T-helper 1 cell treated with Interleukin-12 subunit alpha and Interleukin-12 subunit beta and Interleukin-4 antibody, amounts not matched to agents 30 ng/mL and 1 ng/mL, for 36 hours (primary cell): ENCODE measurements around the gene IL1RL2. TPM values are rescaled to one million over a fixed set of nuclear protein-coding genes. Genes with fewer than 3 reads are reported as not detected.

Experiments used
- intact Hi-C: fragments of 100-400 bp; cut with micrococcal nuclease; formaldehyde crosslinking; loops from one replicate; pipeline ENCODE4 v1.15.1; 2024
- total RNA-seq: library from RNA; stranded (reverse); gene quantifications from 2 replicates; pipeline ENCODE4 v1.2.3, GENCODE V29; 2022

Gene IL1RL2
- total RNA-seq, 1 donor from 2014 or later = not detected

DNA sequence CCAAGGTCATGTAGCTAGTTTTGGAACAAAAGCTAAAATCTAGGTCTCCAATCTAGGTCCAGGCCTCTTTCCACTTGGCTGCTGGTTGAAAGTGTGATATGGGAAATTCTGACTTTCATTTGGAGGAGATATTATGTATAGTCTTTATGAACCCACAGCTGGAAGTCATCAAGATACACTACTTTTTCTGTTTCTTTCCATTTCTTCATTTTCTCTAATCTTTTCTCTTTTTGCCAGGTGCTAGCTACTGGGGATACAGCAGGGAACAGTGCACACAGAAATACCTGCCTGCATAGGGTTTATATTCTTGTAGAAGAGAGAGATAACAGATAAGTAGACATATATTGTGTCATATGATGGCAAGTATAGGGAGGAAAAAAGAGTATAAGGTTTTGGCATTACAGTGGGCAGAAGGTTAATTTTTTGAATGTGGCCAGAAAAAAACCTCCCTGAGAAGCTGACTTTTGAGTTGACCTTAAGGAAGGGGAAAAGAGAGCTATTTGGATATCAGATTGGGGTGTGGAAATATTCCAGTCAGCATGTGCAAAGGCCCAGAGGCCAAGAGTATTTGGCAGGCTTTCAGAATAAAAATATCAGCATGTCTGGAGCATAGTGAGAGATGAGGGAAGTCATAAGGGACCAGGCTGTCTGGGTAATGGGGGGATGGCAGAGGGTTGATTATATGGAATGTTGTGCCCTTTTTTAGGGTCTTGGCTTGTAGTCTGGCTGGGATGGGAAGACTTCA, 28.6 kb upstream of the IL1RL2 start:
- intact Hi-C loops = no loop called here

- intact Hi-C loops = no loop called here
Observed at GRCh38 chr2:102159295-102159694, 27.5 kb upstream of the IL1RL2 start.

GRCh38 chr2:102166189-102166845, 20.5 kb upstream of the IL1RL2 start:
- intact Hi-C loops = no loop called here

- intact Hi-C loops = no loop called here
Observed at GRCh38 chr2:102168026-102168771, 18.6 kb upstream of the IL1RL2 start.

DNA sequence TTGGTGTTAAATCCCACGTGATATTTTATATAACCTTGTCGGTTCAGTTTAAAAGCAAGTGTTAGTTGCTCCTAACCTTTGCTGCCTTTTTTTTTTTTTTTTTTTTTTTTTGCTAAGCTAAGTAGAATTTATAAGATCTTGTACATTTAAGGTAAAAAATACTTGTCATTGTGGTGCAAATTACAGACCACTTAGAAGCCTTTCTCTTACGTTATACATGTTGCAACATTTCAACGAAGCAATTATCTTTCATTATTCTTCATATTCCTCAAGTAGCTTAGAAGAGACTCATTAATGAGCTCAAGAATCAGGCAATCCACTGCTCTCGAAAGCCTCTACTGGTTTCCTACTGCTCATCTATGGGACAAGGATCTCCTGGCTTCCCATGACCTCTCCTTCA, 14.9 kb upstream of the IL1RL2 start:
- intact Hi-C loops = no loop called here

- intact Hi-C loops = no loop called here
Observed at GRCh38 chr2:102172745-102173144, 14.1 kb upstream of the IL1RL2 start.

GRCh38 chr2:102176172-102176571, 10.7 kb upstream of the IL1RL2 start:
- intact Hi-C loops = no loop called here

- intact Hi-C loops = no loop called here
Observed at GRCh38 chr2:102177814-102178478, 8.9 kb upstream of the IL1RL2 start.

DNA sequence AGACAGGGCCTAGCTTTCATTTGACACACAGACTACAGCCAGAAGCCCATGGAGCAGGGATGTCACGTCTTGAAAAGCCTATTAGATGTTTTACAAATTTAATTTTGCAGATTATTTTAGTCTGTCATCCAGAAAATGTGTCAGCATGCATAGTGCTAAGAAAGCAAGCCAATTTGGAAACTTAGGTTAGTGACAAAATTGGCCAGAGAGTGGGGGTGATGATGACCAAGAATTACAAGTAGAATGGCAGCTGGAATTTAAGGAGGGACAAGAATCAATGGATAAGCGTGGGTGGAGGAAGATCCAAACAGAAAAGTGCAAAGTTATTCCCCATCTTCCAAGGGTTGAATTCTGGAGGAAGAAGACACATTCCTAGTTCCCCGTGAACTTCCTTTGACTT, 7.8 kb upstream of the IL1RL2 start:
- intact Hi-C loops = no loop called here

- intact Hi-C loops = no loop called here
Observed at GRCh38 chr2:102179788-102180686, 6.8 kb upstream of the IL1RL2 start.

DNA sequence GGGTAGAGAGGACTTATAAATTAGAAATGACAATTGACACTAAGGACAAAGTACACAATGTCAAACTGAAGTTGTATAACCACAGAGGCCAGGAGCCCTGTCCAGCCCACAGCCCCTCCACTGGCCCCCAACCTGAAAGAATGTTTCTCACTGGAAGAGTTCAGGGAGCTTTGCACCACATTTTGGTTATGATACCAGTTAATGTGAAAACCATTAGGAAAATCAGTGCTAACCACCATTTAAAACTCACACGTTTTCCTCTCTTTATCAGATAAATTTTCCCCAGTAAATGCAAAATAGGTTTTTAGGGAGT, 6.2 kb upstream of the IL1RL2 start:
- intact Hi-C loops = no loop called here

GRCh38 chr2:102181376-102181775, 5.4 kb upstream of the IL1RL2 start:
- intact Hi-C loops = no loop called here

DNA sequence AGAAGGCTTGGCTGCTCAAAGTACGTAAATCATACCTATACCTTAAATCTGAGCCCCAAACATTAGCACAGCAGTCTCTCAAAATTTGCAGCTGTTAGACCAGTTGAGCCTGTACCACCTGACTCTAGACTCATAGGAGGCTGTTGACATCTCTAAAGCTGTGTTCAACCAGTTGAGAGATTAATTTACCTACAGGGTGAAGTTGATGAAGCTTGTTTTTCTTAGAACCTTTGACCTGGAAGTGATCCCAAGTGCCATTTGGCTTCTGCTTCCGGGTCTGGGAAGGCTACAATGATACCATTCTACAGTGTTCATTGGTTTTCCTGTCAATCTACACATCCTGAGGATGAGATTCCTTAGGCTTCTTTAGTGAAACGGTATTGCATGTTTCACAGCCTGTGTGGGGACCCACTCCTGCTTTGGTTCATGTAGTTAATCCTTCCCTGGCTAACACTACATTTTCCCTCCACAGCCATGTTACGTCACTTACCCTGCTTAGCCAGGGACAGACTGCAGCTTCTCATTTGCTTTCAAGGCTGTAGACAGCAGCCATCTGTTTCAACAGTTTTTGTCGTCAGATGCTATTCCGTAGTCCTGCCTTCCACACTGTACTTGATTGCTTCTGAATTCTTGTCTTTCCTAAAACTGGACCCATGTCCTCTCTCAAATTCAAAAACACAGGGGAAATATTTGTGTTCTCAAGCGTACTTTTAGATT, 4.7 kb upstream of the IL1RL2 start:
- intact Hi-C loops = no loop called here

- intact Hi-C loops = no loop called here
Observed at GRCh38 chr2:102184018-102184417, 2.8 kb upstream of the IL1RL2 start.

GRCh38 chr2:102184568-102184967, 2.3 kb upstream of the IL1RL2 start:
- intact Hi-C loops = no loop called here

- intact Hi-C loops = loop anchor here (1.0 to 5.0 kb wide), 4 partner anchors 55 to 264 kb away; no protein-coding TSS in a partner anchor
Observed at GRCh38 chr2:102185347-102185746, 1.5 kb upstream of the IL1RL2 start.

GRCh38 chr2:102187496-102188150, 800 bp downstream of the IL1RL2 start:
- intact Hi-C loops = loop anchor here (5.0 kb wide), 1 partner anchor 165 kb away; no protein-coding TSS in a partner anchor

DNA sequence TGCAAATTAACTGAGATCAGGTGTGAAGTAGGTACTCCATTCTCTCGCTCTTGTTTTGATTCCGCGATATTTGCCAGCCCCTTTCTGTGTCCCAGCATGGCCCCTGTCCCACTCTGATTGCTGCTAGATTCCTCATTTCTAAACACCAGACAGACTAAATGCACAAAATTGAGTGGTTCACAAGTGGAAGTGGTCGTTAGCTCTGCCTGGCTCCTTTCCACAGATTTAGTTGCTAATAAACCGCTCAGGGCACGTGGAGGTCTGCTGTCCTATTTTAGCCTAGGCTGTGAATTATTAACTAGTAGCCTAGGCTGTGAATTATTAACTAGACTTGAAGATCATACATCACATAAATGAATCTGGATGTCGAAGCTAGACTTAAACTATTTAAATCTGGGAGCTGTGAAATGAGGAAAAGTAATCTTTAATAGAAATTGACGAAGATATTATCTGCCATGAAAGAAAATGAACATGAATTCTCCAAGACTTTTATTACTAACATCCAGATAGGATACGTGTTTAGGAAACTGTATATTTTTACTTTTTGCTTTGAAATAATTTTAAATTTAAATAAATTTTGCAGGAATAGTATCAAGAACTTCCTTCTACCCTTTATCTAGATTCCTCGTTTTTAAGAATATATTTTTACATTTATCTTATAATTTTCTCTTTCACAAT, 3.7 kb downstream of the IL1RL2 start:
- intact Hi-C loops = no loop called here

DNA sequence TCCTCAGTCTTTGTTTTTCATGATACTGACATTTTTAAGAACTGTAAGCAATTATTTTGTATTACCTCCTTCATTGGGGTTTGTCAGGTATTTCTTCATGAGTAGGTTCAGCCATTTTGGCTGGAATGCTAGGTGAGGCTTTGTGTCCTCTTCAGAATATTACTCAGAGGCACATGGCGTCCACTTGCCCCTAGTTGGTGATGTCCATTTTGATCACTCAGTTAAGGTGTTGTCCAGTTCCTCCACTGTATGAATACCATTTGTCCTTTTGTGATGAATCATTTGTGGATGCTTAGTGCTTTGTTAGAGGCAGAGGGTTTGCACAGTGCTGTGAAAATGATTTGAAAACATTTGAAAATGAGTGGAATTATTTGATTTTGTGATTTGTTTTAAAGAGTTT, 4.7 kb downstream of the IL1RL2 start:
- intact Hi-C loops = no loop called here
